ENCODE measurements around the gene ABCA5.

ABCA5 gene

GRCh38 chr17:69331756-69332155 is 4.8 kb upstream of the ABCA5 start:
- no peak overlapping the region for H3K14ac ChIP-seq (ENCODE audit: low read length in 2 of 2)
- DNase-seq = no peak
- H3K27me3 ChIP-seq (ENCODE audit: control insufficient read depth in 1 of 2, insufficient read depth in 1 of 2, low read length in 2 of 2) = no peaks in the 10 kb centered on the region
- H3K4me2 ChIP-seq (ENCODE audit: low read length, poor library complexity, severe bottlenecking) = no peak overlapping the region
- no peak overlapping the region for H3K4ac ChIP-seq (ENCODE audit: low read depth in 1 of 2, low read length in 2 of 2)
- no peak overlapping the region for H3K27ac ChIP-seq (ENCODE audit: low read length, poor library complexity, severe bottlenecking)
- no peak overlapping the region for H4K8ac ChIP-seq (ENCODE audit: low read length)
- H4K91ac ChIP-seq (ENCODE audit: low read length) = no peak overlapping the region
- no peak overlapping the region for H2AK5ac ChIP-seq (ENCODE audit: low read length, severe bottlenecking)
- H2AFZ ChIP-seq (ENCODE audit: low read depth, low read length) = no peak overlapping the region
- no peak overlapping the region for H3K4me3 ChIP-seq (ENCODE audit: insufficient read depth in 1 of 2, low read depth in 1 of 2, low read length in 2 of 2)
- no peaks in the 10 kb centered on the region for H3K9me3 ChIP-seq (ENCODE audit: control insufficient read depth, low read length)
- H3K18ac ChIP-seq (ENCODE audit: low read depth in 1 of 2, low read length in 2 of 2) = no peak overlapping the region
- no peak overlapping the region for H2BK15ac ChIP-seq (ENCODE audit: low read depth, poor library complexity, severe bottlenecking)
- H3K9ac ChIP-seq (ENCODE audit: low read length) = no peak overlapping the region
- H2BK12ac ChIP-seq (ENCODE audit: low read length in 2 of 2) = no peak overlapping the region
- H2BK120ac ChIP-seq (ENCODE audit: low read depth, low read length) = no peak overlapping the region
- peaks cover 4% of the 10 kb centered on the region for H3K4me1 ChIP-seq (ENCODE audit: control insufficient read depth, insufficient read depth, low read depth, low read length)
- H3K36me3 ChIP-seq (ENCODE audit: control insufficient read depth in 1 of 2, insufficient read depth in 2 of 2, low read depth in 1 of 2, low read length in 2 of 2) = no peaks in the 10 kb centered on the region
- H3K23ac ChIP-seq (ENCODE audit: low read length in 2 of 2) = no peak overlapping the region
- no CpG with 5 or more reads among the region's 2 CpGs for WGBS
- no peaks in the 10 kb centered on the region for H3K79me1 ChIP-seq (replicated peaks; ENCODE audit: low read length, poor library complexity, severe bottlenecking)
- H2BK5ac ChIP-seq (ENCODE audit: low read depth, low read length, poor library complexity, severe bottlenecking) = no peak overlapping the region

DNA sequence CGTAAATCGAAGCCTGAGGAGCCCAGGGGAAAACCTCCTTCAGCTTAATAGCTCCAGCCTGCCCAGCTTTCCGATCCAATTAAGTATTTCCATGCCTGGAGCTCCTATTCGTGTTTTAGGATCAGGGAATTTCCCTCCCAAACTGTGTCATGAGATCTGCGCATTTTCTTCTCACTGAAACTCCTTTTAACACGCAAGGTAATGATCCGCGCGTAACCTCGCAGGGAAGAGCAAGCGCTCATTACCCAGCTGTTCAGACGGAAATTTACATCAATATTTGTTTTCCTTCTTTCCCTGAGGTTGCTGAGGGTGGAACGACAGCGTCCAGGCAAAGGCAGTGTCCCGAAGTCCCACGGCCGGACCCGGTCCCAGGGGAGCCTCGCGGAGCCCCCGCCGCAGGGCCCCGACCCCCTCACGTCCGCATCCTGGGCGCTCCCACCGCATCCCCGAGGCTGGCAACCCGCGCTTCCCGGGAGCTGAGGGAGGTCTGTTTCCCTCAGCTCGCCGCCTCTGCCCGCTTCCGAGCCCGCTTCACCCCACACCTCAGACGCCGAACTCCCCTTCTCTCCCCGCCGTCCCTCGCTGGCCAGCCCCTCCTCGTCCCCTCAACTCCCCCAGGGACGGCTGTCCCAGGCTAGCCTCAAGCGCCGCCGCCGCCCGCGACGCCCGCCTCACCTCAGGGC is 415 bp downstream of the ABCA5 start:
- peak overlapping the region; percentile 90 for H3K9ac ChIP-seq (ENCODE audit: low read length)
- H3K36me3 ChIP-seq (ENCODE audit: control insufficient read depth in 1 of 2, insufficient read depth in 2 of 2, low read depth in 1 of 2, low read length in 2 of 2) = no peaks in the 10 kb centered on the region
- H2BK120ac ChIP-seq (ENCODE audit: low read depth, low read length) = no peak overlapping the region
- H3K79me1 ChIP-seq (replicated peaks; ENCODE audit: low read length, poor library complexity, severe bottlenecking) = peaks cover 11% of the 10 kb centered on the region
- WGBS = 1% methylated on average over 51 of the region's 51 CpGs
- peaks cover 6% of the 10 kb centered on the region for H3K4me1 ChIP-seq (ENCODE audit: control insufficient read depth, insufficient read depth, low read depth, low read length)
- no peak overlapping the region for H3K23ac ChIP-seq (ENCODE audit: low read length in 2 of 2)
- peak overlapping the region; percentile 72 for H2AFZ ChIP-seq (ENCODE audit: low read depth, low read length)
- peak overlapping the region; percentile 15 for H2BK15ac ChIP-seq (ENCODE audit: low read depth, poor library complexity, severe bottlenecking)
- H4K91ac ChIP-seq (ENCODE audit: low read length) = no peak overlapping the region
- H4K8ac ChIP-seq (ENCODE audit: low read length) = peak overlapping the region; percentile 14
- peak overlapping the region; percentile 97 for H3K4me2 ChIP-seq (ENCODE audit: low read length, poor library complexity, severe bottlenecking)
- H2BK12ac ChIP-seq (ENCODE audit: low read length in 2 of 2) = peak overlapping the region in 1 of 2 experiments; percentile 37
- H2AK5ac ChIP-seq (ENCODE audit: low read length, severe bottlenecking) = no peak overlapping the region
- H3K18ac ChIP-seq (ENCODE audit: low read depth in 1 of 2, low read length in 2 of 2) = peak overlapping the region; percentile 28 to 67
- H3K27ac ChIP-seq (ENCODE audit: low read length, poor library complexity, severe bottlenecking) = no peak overlapping the region
- no peaks in the 10 kb centered on the region for H3K9me3 ChIP-seq (ENCODE audit: control insufficient read depth, low read length)
- peak overlapping the region; percentile 69 to 89 for H3K4me3 ChIP-seq (ENCODE audit: insufficient read depth in 1 of 2, low read depth in 1 of 2, low read length in 2 of 2)
- H2BK5ac ChIP-seq (ENCODE audit: low read depth, low read length, poor library complexity, severe bottlenecking) = no peak overlapping the region
- DNase-seq = peak; percentile 81
- H3K27me3 ChIP-seq (ENCODE audit: control insufficient read depth in 1 of 2, insufficient read depth in 1 of 2, low read length in 2 of 2) = no peaks in the 10 kb centered on the region
- peak overlapping the region in 1 of 2 experiments; percentile 68 for H3K14ac ChIP-seq (ENCODE audit: low read length in 2 of 2)
- peak overlapping the region; percentile 46 to 47 for H3K4ac ChIP-seq (ENCODE audit: low read depth in 1 of 2, low read length in 2 of 2)

GRCh38 chr17:69325518-69326376 is 1.2 kb downstream of the ABCA5 start:
- Histone ChIP-seq H3K36me3 (ENCODE audit: control insufficient read depth in 1 of 2, insufficient read depth in 2 of 2, low read depth in 1 of 2, low read length in 2 of 2) (no peaks in the 10 kb centered on the region), H3K9ac (ENCODE audit: low read length) (peak overlapping the region; percentile 90), H2BK15ac (ENCODE audit: low read depth, poor library complexity, severe bottlenecking) (no peak overlapping the region), H3K4me1 (ENCODE audit: control insufficient read depth, insufficient read depth, low read depth, low read length) (peaks cover 6% of the 10 kb centered on the region), H3K79me1 (replicated peaks; ENCODE audit: low read length, poor library complexity, severe bottlenecking) (peaks cover 11% of the 10 kb centered on the region), H2AK5ac (ENCODE audit: low read length, severe bottlenecking) (no peak overlapping the region), H3K18ac (ENCODE audit: low read depth in 1 of 2, low read length in 2 of 2) (no peak overlapping the region), H3K4me2 (ENCODE audit: low read length, poor library complexity, severe bottlenecking) (peak overlapping the region; percentile 97), H4K8ac (ENCODE audit: low read length) (no peak overlapping the region), H3K14ac (ENCODE audit: low read length in 2 of 2) (no peak overlapping the region), H2BK5ac (ENCODE audit: low read depth, low read length, poor library complexity, severe bottlenecking) (no peak overlapping the region), H3K23ac (ENCODE audit: low read length in 2 of 2) (no peak overlapping the region), H2BK120ac (ENCODE audit: low read depth, low read length) (no peak overlapping the region), H3K27me3 (ENCODE audit: control insufficient read depth in 1 of 2, insufficient read depth in 1 of 2, low read length in 2 of 2) (no peaks in the 10 kb centered on the region), H2BK12ac (ENCODE audit: low read length in 2 of 2) (no peak overlapping the region), H3K9me3 (ENCODE audit: control insufficient read depth, low read length) (no peaks in the 10 kb centered on the region), H3K4me3 (ENCODE audit: insufficient read depth in 1 of 2, low read depth in 1 of 2, low read length in 2 of 2) (peak overlapping the region in 1 of 2 experiments; percentile 89), H4K91ac (ENCODE audit: low read length) (no peak overlapping the region), H2AFZ (ENCODE audit: low read depth, low read length) (no peak overlapping the region), H3K27ac (ENCODE audit: low read length, poor library complexity, severe bottlenecking) (no peak overlapping the region), H3K4ac (ENCODE audit: low read depth in 1 of 2, low read length in 2 of 2) (no peak overlapping the region)
- no peak for DNase-seq
- WGBS = 60% methylated on average over 11 of the region's 15 CpGs

DNA sequence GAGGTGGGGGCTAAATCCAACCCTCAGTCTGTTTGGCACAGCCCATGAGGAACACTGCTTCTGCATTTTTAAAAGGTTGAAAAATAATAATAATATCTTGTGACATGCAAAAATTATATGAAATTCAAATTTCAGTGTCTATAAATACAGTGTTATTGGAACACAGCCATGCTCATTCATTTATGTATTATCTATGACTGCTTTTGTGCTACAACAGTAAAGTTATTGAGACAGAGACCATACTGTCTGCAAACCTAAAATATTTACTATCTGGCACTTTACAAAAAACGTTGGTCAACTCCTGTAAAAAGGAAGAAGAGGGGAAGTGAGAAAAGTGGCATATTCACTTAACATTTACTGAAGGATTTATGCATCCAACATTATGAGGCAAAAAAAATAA is 3.1 kb downstream of the ABCA5 start:
- Histone ChIP-seq H3K27me3 (ENCODE audit: control insufficient read depth in 1 of 2, insufficient read depth in 1 of 2, low read length in 2 of 2) (no peaks in the 10 kb centered on the region), H3K4ac (ENCODE audit: low read depth in 1 of 2, low read length in 2 of 2) (no peak overlapping the region), H3K4me3 (ENCODE audit: insufficient read depth in 1 of 2, low read depth in 1 of 2, low read length in 2 of 2) (no peak overlapping the region), H2AFZ (ENCODE audit: low read depth, low read length) (no peak overlapping the region), H4K8ac (ENCODE audit: low read length) (no peak overlapping the region), H3K36me3 (ENCODE audit: control insufficient read depth in 1 of 2, insufficient read depth in 2 of 2, low read depth in 1 of 2, low read length in 2 of 2) (no peaks in the 10 kb centered on the region), H3K18ac (ENCODE audit: low read depth in 1 of 2, low read length in 2 of 2) (no peak overlapping the region), H3K79me1 (replicated peaks; ENCODE audit: low read length, poor library complexity, severe bottlenecking) (peaks cover 15% of the 10 kb centered on the region), H3K9me3 (ENCODE audit: control insufficient read depth, low read length) (no peaks in the 10 kb centered on the region), H2BK15ac (ENCODE audit: low read depth, poor library complexity, severe bottlenecking) (no peak overlapping the region), H3K4me1 (ENCODE audit: control insufficient read depth, insufficient read depth, low read depth, low read length) (peaks cover 6% of the 10 kb centered on the region), H3K4me2 (ENCODE audit: low read length, poor library complexity, severe bottlenecking) (no peak overlapping the region), H3K23ac (ENCODE audit: low read length in 2 of 2) (no peak overlapping the region), H3K14ac (ENCODE audit: low read length in 2 of 2) (no peak overlapping the region), H2BK120ac (ENCODE audit: low read depth, low read length) (no peak overlapping the region), H2BK12ac (ENCODE audit: low read length in 2 of 2) (no peak overlapping the region), H3K9ac (ENCODE audit: low read length) (no peak overlapping the region), H2AK5ac (ENCODE audit: low read length, severe bottlenecking) (no peak overlapping the region), H3K27ac (ENCODE audit: low read length, poor library complexity, severe bottlenecking) (no peak overlapping the region), H2BK5ac (ENCODE audit: low read depth, low read length, poor library complexity, severe bottlenecking) (no peak overlapping the region), H4K91ac (ENCODE audit: low read length) (no peak overlapping the region)
- no peak for DNase-seq
- no CpG with 5 or more reads among the region's 1 CpG for WGBS

All from mesenchymal stem cell (in vitro differentiated cells and primary cell).